Right ventricle myocardium superior (tissue), 1 donor: ENCODE results near the gene ZNF45. TPM values are rescaled to one million over a fixed set of nuclear protein-coding genes. Genes with fewer than 3 reads are reported as not detected.
"Not testable (repeated sequence)": the region's sequence is repeated elsewhere in the genome, so short reads cannot be mapped to it uniquely, and the experiment has no call there.

ENCODE experiments used
- ATAC-seq: fragments of 200-7000 bp; cut with Tn5 transposase; one replicate; pipeline ENCODE4 v1.9.1; 2020; ENCODE audit warnings: mild to moderate bottlenecking; ENCODE audit not compliant: poor library complexity
- DNase-seq: peaks from one replicate; pipeline ENCODE4 v3.0.0-alpha.2; 2020
- intact Hi-C: fragments of 100-400 bp; cut with DNase I; formaldehyde crosslinking; loops from one replicate; pipeline ENCODE4 v1.11.2; 2022
- long read RNA-seq: library from polyadenylated mRNA; unstranded; transcript quantifications from one replicate; pipeline ENCODE4 v2.0.0, GENCODE V29; 2021
- total RNA-seq: library from RNA; stranded (reverse); fragmentation: NEBNext Ultra II Directional; extraction: Animal tissue kit (Norgen Biotek cat#: 25700); gene quantifications from one replicate; pipeline ENCODE4 v1.2.1, GENCODE V29; 2021
- donor health status: DM: no; HTN: yes; CAD: no; lungs with severe emphysema.

Gene ZNF45
- total RNA-seq, result 6.1 TPM
- long read RNA-seq, partial matches to known transcripts, result 0 of 9 reads
- long read RNA-seq, other reads (novel, unspliced or antisense), result 8 of 9 reads

GRCh38 chr19:43934985-43935708 is at the start of gene ZNF45:
Gene ZNF45 (minus strand): TSS chr19:43935282. CDS start chr19:43922185, 13,097 bp downstream.
- DNase-seq (peak; percentile 92), ATAC-seq (peak; percentile 100)
- intact Hi-C loops, result loop anchor here (1.0 kb wide), 1 partner anchor 16 kb away; the partner anchor contains the start of gene ZNF221

GRCh38 chr19:43984687-43985000 is 49.6 kb upstream of the ZNF45 start:
- intact Hi-C loops, result no loop called here
- ATAC-seq (peak; percentile 53), DNase-seq (peak; percentile 31)

DNA sequence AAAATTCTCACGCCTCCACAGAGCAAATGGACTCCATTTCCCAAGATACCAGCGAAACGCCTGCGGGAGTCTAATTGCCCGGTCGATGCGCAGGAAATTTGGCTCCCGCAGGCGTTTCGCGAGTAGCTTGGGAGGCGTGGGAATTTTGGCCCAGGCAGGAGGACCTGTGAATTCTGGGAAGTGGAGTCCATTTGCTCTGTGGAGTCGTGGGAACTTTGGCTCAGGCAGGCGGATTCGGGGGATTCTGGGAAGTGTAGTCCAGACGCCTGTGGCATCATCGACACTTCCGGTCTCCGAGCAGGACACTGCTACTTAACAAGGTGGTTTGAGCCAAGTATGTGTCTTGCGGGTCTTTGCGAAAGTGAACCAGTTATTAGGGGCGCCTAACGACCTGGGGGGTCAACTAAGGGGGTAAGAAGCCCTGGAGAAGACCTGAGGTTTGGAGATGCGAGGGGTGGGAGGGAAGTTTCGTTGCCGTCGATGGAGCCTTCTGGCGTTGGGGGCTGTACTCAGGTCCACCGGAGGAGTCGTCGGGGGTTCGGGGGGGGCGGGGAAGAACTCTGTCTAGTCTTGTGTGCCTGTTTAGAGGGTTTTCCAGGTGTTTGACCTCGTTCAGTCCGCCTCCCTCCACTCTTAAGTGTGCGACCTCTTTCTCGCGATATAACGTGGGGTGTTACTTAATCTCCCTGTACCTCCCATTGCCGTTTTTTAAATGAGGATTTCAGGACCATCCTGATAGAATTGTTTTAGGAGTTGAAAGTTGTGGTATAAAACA is 49.0 kb upstream of the ZNF45 start, which contains the start of gene ZNF155:
Gene ZNF155, plus strand, starts transcription at position 277 of the 775 bp plus-strand sequence. CDS start 4,356 bp downstream, outside the sequence.
- DNase-seq (peak; percentile 93), ATAC-seq (peak; percentile 99)
- intact Hi-C loops, result no loop called here

GRCh38 chr19:43983544-43983911 is 48.4 kb upstream of the ZNF45 start:
- DNase-seq (no peak), ATAC-seq (no peak)
- intact Hi-C loops, result no loop called here

GRCh38 chr19:43976732-43977131 is 41.6 kb upstream of the ZNF45 start:
- DNase-seq (no peak), ATAC-seq (no peak)
- intact Hi-C loops, result no loop called here

GRCh38 chr19:43966079-43966694 is 31.1 kb upstream of the ZNF45 start:
- ATAC-seq, result no peak
- intact Hi-C loops, result no loop called here

GRCh38 chr19:43960411-43960810 is 25.3 kb upstream of the ZNF45 start:
- intact Hi-C loops, result no loop called here
- DNase-seq, result no peak
- ATAC-seq, result no peak

More at GRCh38 chr19:43966079-43966694, 31.1 kb upstream of the ZNF45 start:
- no peak for DNase-seq

- ATAC-seq (no peak), DNase-seq (no peak)
- intact Hi-C loops, result no loop called here
Observed at GRCh38 chr19:43957891-43958290, 22.8 kb upstream of the ZNF45 start.

GRCh38 chr19:43956827-43957226 is 21.7 kb upstream of the ZNF45 start:
- DNase-seq, result no peak
- intact Hi-C loops, result no loop called here
- ATAC-seq, result no peak

DNA sequence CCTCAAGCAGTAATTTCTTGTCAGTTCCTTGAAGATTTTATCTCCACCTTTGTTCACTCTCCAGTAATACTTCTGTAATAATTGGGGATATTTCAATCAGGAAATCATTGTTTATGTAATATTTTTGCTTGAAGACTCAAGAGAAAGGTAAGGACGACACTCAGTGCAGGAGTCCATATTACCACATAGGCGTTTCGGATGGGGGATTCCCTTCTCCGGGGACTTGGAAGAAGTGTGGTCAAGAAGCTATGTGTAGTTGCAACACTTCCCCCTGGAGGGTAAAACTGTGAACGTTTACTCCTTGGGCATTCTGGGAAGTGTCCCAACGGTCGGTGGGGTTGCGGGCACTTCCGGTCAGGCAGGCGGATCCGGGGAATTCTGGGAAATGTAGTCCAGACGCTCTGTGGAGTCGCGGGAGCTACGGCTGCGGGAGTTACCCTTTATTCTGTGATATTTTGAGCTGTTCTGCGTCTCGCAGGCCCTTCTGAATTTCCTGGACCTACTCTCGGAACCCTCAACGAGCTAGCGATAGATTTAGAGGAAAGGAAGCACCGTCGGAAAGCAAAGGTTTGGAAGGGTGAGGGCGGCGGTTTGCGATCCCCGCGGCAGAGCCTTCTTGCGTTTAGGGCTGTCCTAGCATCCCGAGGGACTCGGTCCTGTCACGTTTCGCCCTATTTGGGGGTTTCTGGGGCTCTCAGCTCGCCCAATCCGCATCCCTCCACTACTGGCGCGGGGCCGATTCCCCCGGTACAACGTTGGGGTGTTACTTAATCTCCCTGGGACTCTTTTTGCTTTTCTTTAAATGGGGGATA is 16.0 kb upstream of the ZNF45 start, which contains the start of gene ZNF221:
Gene ZNF221, plus strand, starts transcription at position 395 of the 812 bp plus-strand sequence. CDS start 11,499 bp downstream, outside the sequence.
- intact Hi-C loops, result loop anchor here (1.0 kb wide), 1 partner anchor 16 kb away; the partner anchor contains the start of gene ZNF45
- ATAC-seq, result peak; percentile 100
- DNase-seq, result peak; percentile 91

DNA sequence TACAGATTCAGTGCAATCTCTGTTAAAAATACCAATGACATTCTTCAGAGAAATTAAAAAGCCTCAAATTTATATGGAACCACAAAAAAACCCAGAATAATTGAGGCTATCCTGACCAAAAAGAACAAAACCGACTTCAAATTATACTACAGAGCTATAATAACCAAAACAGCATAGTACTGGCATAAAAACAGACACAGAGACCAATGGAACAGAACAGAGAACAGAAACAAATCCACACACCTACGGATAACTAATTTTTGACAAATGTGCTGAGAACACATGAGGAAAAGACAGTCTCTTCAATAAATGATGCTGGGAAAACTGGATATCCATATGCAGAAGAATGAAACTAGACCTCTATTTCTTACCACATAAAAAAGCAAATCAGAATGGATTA is 14.7 kb upstream of the ZNF45 start:
- ATAC-seq, intact Hi-C loops, DNase-seq: not testable (repeated sequence)

- intact Hi-C loops, ATAC-seq, DNase-seq: not testable (repeated sequence)
Observed at GRCh38 chr19:43947412-43947811, 12.3 kb upstream of the ZNF45 start.

DNA sequence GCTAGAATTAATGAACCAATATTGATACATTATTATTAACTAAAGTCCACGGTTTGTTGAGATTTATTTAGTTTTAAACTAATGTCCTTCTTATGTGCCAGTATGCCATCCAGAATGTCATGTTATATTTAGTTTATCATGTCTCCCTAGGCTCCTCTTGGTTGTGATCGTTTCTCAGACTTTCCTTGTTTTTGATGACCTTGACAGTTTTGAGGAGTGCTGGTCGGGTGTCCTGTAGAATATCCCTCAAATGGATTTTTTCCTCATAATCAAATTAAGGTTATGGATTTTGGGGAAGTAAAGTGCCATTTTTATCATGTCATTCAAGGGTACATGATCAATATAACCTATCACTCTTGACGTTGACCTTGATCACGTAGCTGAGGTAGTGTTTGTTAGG is 6.1 kb upstream of the ZNF45 start:
- intact Hi-C loops, result no loop called here
- no peak for DNase-seq
- no peak for ATAC-seq

- intact Hi-C loops, result no loop called here
- no peak for ATAC-seq
- no peak for DNase-seq
Observed at GRCh38 chr19:43940719-43941118, 5.6 kb upstream of the ZNF45 start.

GRCh38 chr19:43939557-43940260 is 4.6 kb upstream of the ZNF45 start:
- intact Hi-C loops, result no loop called here
- DNase-seq (no peak), ATAC-seq (no peak)

DNA sequence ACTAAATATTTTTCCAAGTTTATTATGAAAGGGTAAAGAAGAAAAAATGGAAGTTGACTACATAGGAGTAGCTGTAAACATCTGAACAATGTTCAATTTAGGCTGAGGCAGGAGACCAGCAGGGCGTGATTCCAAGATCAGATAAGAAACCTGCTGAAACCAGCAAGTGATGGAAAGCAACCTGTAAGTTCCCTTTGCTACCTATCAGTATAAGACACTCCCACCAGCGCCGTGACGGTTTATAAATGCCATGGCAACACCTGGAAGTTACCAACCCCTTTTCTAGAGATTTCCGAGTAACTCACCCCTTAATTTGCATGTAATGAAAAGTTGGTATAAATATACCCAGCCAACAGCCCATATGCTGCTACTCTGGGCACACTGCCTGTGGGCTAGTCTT is 1.1 kb upstream of the ZNF45 start:
- DNase-seq (no peak), ATAC-seq (no peak)
- intact Hi-C loops, result no loop called here

GRCh38 chr19:43934055-43934984 is 762 bp downstream of the ZNF45 start:
- ATAC-seq (no peak), DNase-seq (no peak)
- intact Hi-C loops, result no loop called here
